ENCODE data around the gene TNC. TPM values are rescaled to one million over a fixed set of nuclear protein-coding genes. Genes with fewer than 3 reads are reported as not detected.
A peak's percentile ranks its signal among the peaks of the same experiment; 100 is the strongest.

Gene TNC
- total and polyA plus RNA-seq, 2 of the 4 experiments (the other 2 are of a cell fraction): 192 to 253 TPM

GRCh38 chr9:115142517-115143270 is 24.7 kb upstream of the TNC start:
- BruUV-seq (replicated peaks): no TSS peak
- 80% methylated on average over 1 of the region's 6 CpGs; no CpG with 5 or more reads in 1 of the 2 experiments for WGBS, 2 experiments (ENCODE audit: extremely low coverage in 2 of 2, insufficient read length in 1 of 2)
- CTCF ChIA-PET: interaction anchor here (0.7 to 0.8 kb wide), 2 partner anchors 24 to 188 kb away, joined by 4 to 6 read pairs; partner anchors contain the start of gene TNC

More at GRCh38 chr9:115142517-115143270, 24.7 kb upstream of the TNC start:
- Histone ChIP-seq H2AFZ (replicated peaks; ENCODE audit: low read length, poor library complexity) (no peak overlapping the region), H3K79me1 (ENCODE audit: low read depth in 1 of 2, low read length in 2 of 2) (no peaks in the 10 kb centered on the region), H3K23ac (ENCODE audit: low read depth, low read length) (no peak overlapping the region), H3K4me3 (ENCODE audit: insufficient read depth, low read depth, low read length) (no peak overlapping the region), H3K9me3 (ENCODE audit: control insufficient read depth, insufficient read depth, low read length) (no peaks in the 10 kb centered on the region), H4K91ac (ENCODE audit: insufficient read depth, low read depth, low read length) (peak overlapping the region; percentile 21), H2AK9ac (replicated peaks; ENCODE audit: low read depth, low read length, poor library complexity) (no peak overlapping the region), H3K4me1 (ENCODE audit: control insufficient read depth, insufficient read depth, low read length) (peaks cover 12% of the 10 kb centered on the region), H3K27ac (ENCODE audit: insufficient read depth, low read length) (no peak overlapping the region; the same call in 1 of the 2 replicates), H2AK5ac (ENCODE audit: low read depth, low read length) (peak overlapping the region; percentile 2), H3K4ac (ENCODE audit: low read depth, low read length) (peak overlapping the region; percentile 8; the same call in 1 of the 2 replicates), H3K56ac (ENCODE audit: extremely low read depth, insufficient read depth, low read length) (no peak overlapping the region), H4K8ac (ENCODE audit: low read depth in 2 of 2, low read length in 2 of 2) (no peak overlapping the region), H2BK20ac (ENCODE audit: low read depth, low read length) (no peak overlapping the region), H2BK5ac (ENCODE audit: low read depth, low read length, poor library complexity, severe bottlenecking) (no peak overlapping the region), H3K27me3 (ENCODE audit: control insufficient read depth, insufficient read depth, low read length) (no peaks in the 10 kb centered on the region), H2BK120ac (ENCODE audit: low read depth, low read length) (no peak overlapping the region), H4K20me1 (ENCODE audit: insufficient read depth, low read length) (no peaks in the 10 kb centered on the region), H3K14ac (replicated peaks; ENCODE audit: low read depth, low read length) (no peak overlapping the region), H3K36me3 (ENCODE audit: control insufficient read depth, insufficient read depth, low read length) (no peaks in the 10 kb centered on the region), H3K9me1 (ENCODE audit: insufficient read depth, low read length) (peaks cover 7% of the 10 kb centered on the region), H3K4me2 (ENCODE audit: low read depth, low read length) (no peak overlapping the region), H3K18ac (ENCODE audit: low read depth, low read length) (peak overlapping the region; percentile 43), H2BK15ac (ENCODE audit: low read depth, low read length) (0 out of 3 replicates have a peak overlapping the region, but pooled peaks have one; percentile 20), H4K5ac (ENCODE audit: low read depth, low read length) (peak overlapping the region; percentile 33; the same call in 1 of the 2 replicates), H3K9ac (ENCODE audit: low read depth, low read length) (no peak overlapping the region)
- POLR2A ChIA-PET (ENCODE audit: unreplicated experiment): no interaction called here
- DNase-seq (no peak), ATAC-seq (ENCODE audit: low read depth) (no peak)
- intact Hi-C loops (cut with micrococcal nuclease): loop anchor here (1.0 kb wide), 1 partner anchor 8 kb away; no protein-coding TSS in a partner anchor
- in situ Hi-C loops (cut with MboI; ENCODE audit: low sequenced_read_pairs): no loop called here
- dilution Hi-C loops (cut with HindIII; ENCODE audit: low sequenced_read_pairs, unreplicated experiment): no loop called here
- TF ChIP-seq MAZ (IDR thresholded peaks at IDR 0.05; ENCODE audit: borderline replicate concordance, low read depth, low read length): no peak
- no peak for TF ChIP-seq CHD1 (IDR thresholded peaks at IDR 0.05; ENCODE audit: low read depth, low read length)
- no peak for TF ChIP-seq NFE2L2 (IDR thresholded peaks at IDR 0.05; ENCODE audit: low read depth, low read length)
- no peak for TF ChIP-seq BHLHE40 (IDR thresholded peaks at IDR 0.05; ENCODE audit: low read depth, low read length)

Measured in IMR-90 (cell line).